CD14-positive monocyte (primary cell): ENCODE results near the gene MC3R. TPM values are rescaled to one million over a fixed set of nuclear protein-coding genes. Genes with fewer than 3 reads are reported as not detected.

Experiments used
- DNase-seq, 3 donors: peaks; one replicate each; pipeline ENCODE4 v3.0.0-alpha.2; 2011 to 2022
- H2AFZ ChIP-seq: 2 replicates; pipeline ENCODE4 v1.6.0; 2012; ENCODE audit warnings: mild to moderate bottlenecking, low read depth, low read length, inconsistent platforms; ENCODE audit not compliant: insufficient read depth, poor library complexity, severe bottlenecking
- H3K27ac ChIP-seq, 2 donors: 1 replicate in 1 of 2; 2 replicates in 1 of 2; pipeline ENCODE4 v1.5.1; 2012 to 2013; ENCODE audit warnings: low read length in 2 of 2, control low read depth in 1 of 2, inconsistent platforms in 1 of 2, low read depth in 1 of 2, mild to moderate bottlenecking in 1 of 2
- H3K27me3 ChIP-seq, 2 donors: one replicate each; pipeline versions ENCODE4 v1.6.0 to v1.6.1; 2011 to 2013; ENCODE audit warnings: low read length in 2 of 2; ENCODE audit not compliant: control insufficient read depth in 2 of 2, insufficient read depth in 2 of 2
- H3K36me3 ChIP-seq, 2 donors: replicated peaks in 1 of 2; 1 replicate in 1 of 2; 2 replicates in 1 of 2; pipeline versions ENCODE4 v1.5.1 to v1.6.1; 2012 to 2013; ENCODE audit warnings: low read length in 2 of 2, control low read depth in 1 of 2, inconsistent platforms in 1 of 2, mild to moderate bottlenecking in 1 of 2; ENCODE audit not compliant: insufficient read depth in 2 of 2, control insufficient read depth in 1 of 2
- H3K4me1 ChIP-seq, 2 donors: 1 replicate in 1 of 2; 2 replicates in 1 of 2; pipeline versions ENCODE4 v1.5.1 to v1.6.1; 2012 to 2013; ENCODE audit warnings: low read length in 2 of 2, control low read depth in 1 of 2, inconsistent platforms in 1 of 2, mild to moderate bottlenecking in 1 of 2, moderate library complexity in 1 of 2; ENCODE audit not compliant: insufficient read depth in 2 of 2, control insufficient read depth in 1 of 2
- H3K4me2 ChIP-seq: replicated peaks from 2 replicates; pipeline ENCODE3; 2012; ENCODE audit warnings: low read length, moderate library complexity, mild to moderate bottlenecking; ENCODE audit not compliant: poor library complexity, severe bottlenecking; ENCODE audit errors: extremely low read depth
- H3K4me3 ChIP-seq, 3 experiments: fragments of 200-600 bp in 1 of 3; sonication (generic) in 1 of 3; replicated peaks in 1 of 3; 1 replicate in 2 of 3; 2 replicates in 1 of 3; pipeline ENCODE4 v1.5.1; 2011 to 2013; ENCODE audit warnings: low read length in 3 of 3, mild to moderate bottlenecking in 3 of 3, control low read depth in 2 of 3, low read depth in 2 of 3, inconsistent platforms in 1 of 3, moderate library complexity in 1 of 3
- H3K79me2 ChIP-seq: 2 replicates; pipeline ENCODE4 v1.6.0; 2012; ENCODE audit warnings: mild to moderate bottlenecking, control low read depth, inconsistent platforms, low read length, moderate library complexity; ENCODE audit not compliant: insufficient read depth
- H3K9ac ChIP-seq: 2 replicates; pipeline ENCODE4 v1.6.0; 2017; ENCODE audit warnings: low read length, mild to moderate bottlenecking; ENCODE audit not compliant: insufficient read depth, poor library complexity, severe bottlenecking
- H3K9me3 ChIP-seq, 2 donors: replicated peaks in 1 of 2; 1 replicate in 1 of 2; 2 replicates in 1 of 2; pipeline versions ENCODE4 v1.5.1 to v1.6.1; 2012 to 2013; ENCODE audit warnings: low read length in 2 of 2, control low read depth in 1 of 2; ENCODE audit not compliant: control insufficient read depth in 1 of 2, insufficient read depth in 1 of 2
- H4K20me1 ChIP-seq: 2 replicates; pipeline ENCODE4 v1.6.0; 2012; ENCODE audit warnings: mild to moderate bottlenecking, low read length, control low read depth, moderate library complexity; ENCODE audit not compliant: insufficient read depth
- H3K27ac Mint-ChIP-seq, 7 donors: one replicate each; pipeline ENCODE4 v1.8.0; 2020; ENCODE audit warnings: mild to moderate bottlenecking in 7 of 7, mixed read lengths in 7 of 7, moderate library complexity in 6 of 7, inconsistent platforms in 2 of 7
- H3K27me3 Mint-ChIP-seq, 3 donors: one replicate each; pipeline ENCODE4 v1.8.0; 2021 to 2022; ENCODE audit warnings: low read depth in 3 of 3, mild to moderate bottlenecking in 3 of 3, mixed read lengths in 3 of 3, moderate library complexity in 3 of 3, inconsistent platforms in 1 of 3
- H3K36me3 Mint-ChIP-seq, 2 donors: one replicate each; pipeline ENCODE4 v1.8.0; 2020; ENCODE audit warnings: mixed read lengths in 2 of 2, inconsistent platforms in 1 of 2, mild to moderate bottlenecking in 1 of 2
- H3K4me1 Mint-ChIP-seq: one replicate; pipeline ENCODE4 v1.8.0; 2020; ENCODE audit warnings: mild to moderate bottlenecking, mixed read lengths
- H3K4me3 Mint-ChIP-seq, 2 donors: one replicate each; pipeline ENCODE4 v1.8.0; 2020; ENCODE audit warnings: mild to moderate bottlenecking in 2 of 2, mixed read lengths in 2 of 2, moderate library complexity in 1 of 2
- H3K9me3 Mint-ChIP-seq, 7 donors: one replicate each; pipeline ENCODE4 v1.8.0; 2020 to 2022; ENCODE audit warnings: mixed read lengths in 7 of 7, mild to moderate bottlenecking in 6 of 7, moderate library complexity in 6 of 7, inconsistent platforms in 2 of 7
- WGBS: methylation state at CpG from one replicate; pipeline ENCODE4 v1.1.5; 2013; ENCODE audit warnings: missing lambda C conversion rate; ENCODE audit not compliant: insufficient coverage; 5-methylcytosine and 5-hydroxymethylcytosine counted together
- intact Hi-C, 2 donors: fragments of 100-400 bp; cut with micrococcal nuclease; formaldehyde crosslinking; loops; one replicate each; pipeline versions ENCODE4 v1.15.0 to v1.15.1; 2023
- polyA plus RNA-seq, 3 donors: library from polyadenylated mRNA; depleted of rRNA in 1 of 3; unstranded in 2 of 3; stranded (reverse) in 1 of 3; fragments of 300-500 nt in 2 of 3; fragments of >200 nt in 1 of 3; fragmentation: Illumina TruSeq in 2 of 3; gene quantifications; 1 replicate in 2 of 3; 2 replicates in 1 of 3; pipeline ENCODE4 v1.2.3, GENCODE V29; 2012 to 2021
- TF ChIP-seq, protein P1 (sequence below): fragments of 200-600 bp; IDR thresholded peaks from one replicate; pipeline ENCODE4 v1.8.0; 2022; ENCODE audit warnings: antibody characterized with exemption, mild to moderate bottlenecking

The MC3R gene
- polyA plus RNA-seq, 3 donors = not detected

DNA sequence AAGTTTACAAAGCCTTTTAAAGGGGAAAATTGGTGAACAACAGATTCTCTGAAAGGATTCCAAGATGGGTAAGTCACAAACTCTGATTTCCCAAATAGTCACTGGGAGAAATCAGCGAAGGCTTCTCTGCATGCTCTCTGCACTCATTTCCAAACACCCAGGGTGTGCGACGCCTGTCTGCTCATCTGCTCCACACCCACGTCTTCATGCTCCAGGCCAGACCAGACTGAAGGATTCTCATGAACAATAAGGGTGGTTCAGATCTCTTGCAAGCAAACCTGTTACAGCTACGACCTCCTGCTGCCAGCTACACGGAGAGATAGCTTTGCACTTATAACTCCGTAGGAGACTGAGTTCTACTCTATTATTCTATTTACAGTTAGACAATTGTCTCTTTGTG lies 1.4 kb downstream of the MC3R start:
- 85% methylated on average over 4 of the region's 7 CpGs for WGBS
- no peak overlapping the region for H3K27ac ChIP-seq
- no peak overlapping the region for H3K4me3 ChIP-seq
- H3K27me3 ChIP-seq = no peaks in the 10 kb centered on the region
- H3K36me3 ChIP-seq = no peaks in the 10 kb centered on the region
- H3K4me3 Mint-ChIP-seq = no peak overlapping the region
- no peak overlapping the region for H3K9ac ChIP-seq
- no peaks in the 10 kb centered on the region for H3K9me3 ChIP-seq
- H3K4me2 ChIP-seq = no peak overlapping the region
- peaks cover 0 to 4% (median 0%) of the 10 kb centered on the region in 7 donors for H3K9me3 Mint-ChIP-seq
- H3K4me1 Mint-ChIP-seq = no peaks in the 10 kb centered on the region
- H3K4me1 ChIP-seq = no peaks in the 10 kb centered on the region
- no peaks in the 10 kb centered on the region for H3K36me3 Mint-ChIP-seq
- TF ChIP-seq, protein P1, sequence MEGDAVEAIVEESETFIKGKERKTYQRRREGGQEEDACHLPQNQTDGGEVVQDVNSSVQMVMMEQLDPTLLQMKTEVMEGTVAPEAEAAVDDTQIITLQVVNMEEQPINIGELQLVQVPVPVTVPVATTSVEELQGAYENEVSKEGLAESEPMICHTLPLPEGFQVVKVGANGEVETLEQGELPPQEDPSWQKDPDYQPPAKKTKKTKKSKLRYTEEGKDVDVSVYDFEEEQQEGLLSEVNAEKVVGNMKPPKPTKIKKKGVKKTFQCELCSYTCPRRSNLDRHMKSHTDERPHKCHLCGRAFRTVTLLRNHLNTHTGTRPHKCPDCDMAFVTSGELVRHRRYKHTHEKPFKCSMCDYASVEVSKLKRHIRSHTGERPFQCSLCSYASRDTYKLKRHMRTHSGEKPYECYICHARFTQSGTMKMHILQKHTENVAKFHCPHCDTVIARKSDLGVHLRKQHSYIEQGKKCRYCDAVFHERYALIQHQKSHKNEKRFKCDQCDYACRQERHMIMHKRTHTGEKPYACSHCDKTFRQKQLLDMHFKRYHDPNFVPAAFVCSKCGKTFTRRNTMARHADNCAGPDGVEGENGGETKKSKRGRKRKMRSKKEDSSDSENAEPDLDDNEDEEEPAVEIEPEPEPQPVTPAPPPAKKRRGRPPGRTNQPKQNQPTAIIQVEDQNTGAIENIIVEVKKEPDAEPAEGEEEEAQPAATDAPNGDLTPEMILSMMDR = no peak
- intact Hi-C loops = no loop called here
- H2AFZ ChIP-seq = no peak overlapping the region
- H3K79me2 ChIP-seq = no peaks in the 10 kb centered on the region
- no peaks in the 10 kb centered on the region for H4K20me1 ChIP-seq
- DNase-seq = no peak
- H3K27me3 Mint-ChIP-seq = peaks cover 6 to 8% (median 7%) of the 10 kb centered on the region in 3 donors
- H3K27ac Mint-ChIP-seq = no peak overlapping the region

DNA sequence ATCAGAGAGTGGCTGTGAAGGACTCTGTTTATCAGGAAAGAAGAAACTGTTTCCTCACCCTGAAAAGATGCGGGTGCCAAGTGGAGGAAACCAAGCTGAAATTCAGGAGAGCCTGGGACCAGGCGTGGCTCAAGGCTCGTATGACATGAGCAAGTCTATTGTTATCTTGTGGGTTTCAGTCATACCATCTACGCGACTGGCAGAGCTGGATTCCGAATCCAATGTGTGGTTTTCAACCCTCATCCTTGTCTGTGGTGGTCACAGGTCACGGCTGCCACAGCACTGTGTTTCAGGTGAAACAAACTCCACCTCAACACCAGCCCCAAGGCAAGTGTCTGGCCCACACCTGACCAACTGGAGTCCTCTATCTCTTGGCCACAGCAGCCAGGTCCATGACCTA lies 9.1 kb downstream of the MC3R start:
- WGBS = 90% methylated on average over 7 of the region's 7 CpGs
- intact Hi-C loops = no loop called here
- H3K36me3 Mint-ChIP-seq = no peaks in the 10 kb centered on the region
- no peak overlapping the region for H2AFZ ChIP-seq
- no peaks in the 10 kb centered on the region for H3K27me3 ChIP-seq
- no peaks in the 10 kb centered on the region for H3K4me1 Mint-ChIP-seq
- no peaks in the 10 kb centered on the region for H4K20me1 ChIP-seq
- H3K9me3 Mint-ChIP-seq = no peaks in the 10 kb centered on the region
- TF ChIP-seq, protein P1 = no peak
- H3K4me3 Mint-ChIP-seq = no peak overlapping the region
- peaks cover 0 to 5% (median 1%) of the 10 kb centered on the region in 3 donors for H3K27me3 Mint-ChIP-seq
- H3K9me3 ChIP-seq = no peaks in the 10 kb centered on the region
- H3K36me3 ChIP-seq = no peaks in the 10 kb centered on the region
- H3K9ac ChIP-seq = no peak overlapping the region
- no peak for DNase-seq
- H3K4me1 ChIP-seq = no peaks in the 10 kb centered on the region
- no peaks in the 10 kb centered on the region for H3K79me2 ChIP-seq
- H3K4me2 ChIP-seq = no peak overlapping the region
- no peak overlapping the region for H3K4me3 ChIP-seq
- no peak overlapping the region for H3K27ac ChIP-seq
- H3K27ac Mint-ChIP-seq = no peak overlapping the region
